HepG2 (cell line): ENCODE measurements around the gene CAMK2D. TPM values are rescaled to one million over a fixed set of nuclear protein-coding genes. Genes with fewer than 3 reads are reported as not detected.

Experiments used
- ASH2L ChIP-seq: fragments of 300-600, 200-600 bp; sonication (generic); IDR thresholded peaks from 2 replicates; pipeline ENCODE4 v1.7.0; 2017; ENCODE audit warnings: low read depth, mild to moderate bottlenecking, moderate library complexity, mixed read lengths, low read length; ENCODE audit not compliant: insufficient read length
- CBX5 ChIP-seq: sonication (generic); formaldehyde crosslinking; IDR thresholded peaks from 2 replicates; pipeline ENCODE4 v1.4.0; 2020; ENCODE audit warnings: missing genetic modification reagents, borderline replicate concordance
- CREM ChIP-seq, 2 experiments: sonication (generic) in 1 of 2; formaldehyde crosslinking in 1 of 2; IDR thresholded peaks; 2 replicates each; pipeline versions ENCODE4 v1.4.0 to v1.6.1; 2016 to 2020; ENCODE audit warnings: antibody characterized with exemption in 1 of 2, mild to moderate bottlenecking in 1 of 2, missing genetic modification reagents in 1 of 2
- FOSL2 ChIP-seq: sonication (generic); formaldehyde crosslinking; IDR thresholded peaks from 2 replicates; pipeline ENCODE4 v1.4.0; 2020; ENCODE audit warnings: missing genetic modification reagents
- HIVEP1 ChIP-seq: sonication (generic); formaldehyde crosslinking; IDR thresholded peaks from 2 replicates; pipeline ENCODE4 v1.4.0; 2020; ENCODE audit warnings: mild to moderate bottlenecking, missing genetic modification reagents
- KAT8 ChIP-seq: IDR thresholded peaks from 2 replicates; pipeline ENCODE4 v1.6.1; 2016; ENCODE audit warnings: missing genetic modification reagents, missing compliant biosample characterization
- KLF13 ChIP-seq: sonication (generic); formaldehyde crosslinking; IDR thresholded peaks from 2 replicates; pipeline ENCODE4 v1.4.0; 2020; ENCODE audit warnings: mild to moderate bottlenecking, missing genetic modification reagents
- RBAK ChIP-seq: sonication (generic); formaldehyde crosslinking; IDR thresholded peaks from 2 replicates; pipeline ENCODE4 v1.5.1; 2020; ENCODE audit warnings: mild to moderate bottlenecking, missing genetic modification reagents
- SPEN ChIP-seq: sonication (generic); formaldehyde crosslinking; IDR thresholded peaks from 2 replicates; pipeline ENCODE4 v1.5.1; 2020; ENCODE audit warnings: low read depth, mild to moderate bottlenecking, missing genetic modification reagents
- ZNF17 ChIP-seq: sonication (generic); formaldehyde crosslinking; IDR thresholded peaks from 2 replicates; pipeline ENCODE4 v1.5.0; 2020; ENCODE audit warnings: mild to moderate bottlenecking, missing genetic modification reagents
- ZNF234 ChIP-seq: sonication (generic); formaldehyde crosslinking; conservative IDR thresholded peaks from 2 replicates; pipeline ENCODE4 v1.5.1; 2020; ENCODE audit warnings: mild to moderate bottlenecking, missing genetic modification reagents
- ZNF253 ChIP-seq: sonication (generic); formaldehyde crosslinking; IDR thresholded peaks from 2 replicates; pipeline ENCODE4 v1.8.0; 2022; ENCODE audit warnings: mild to moderate bottlenecking, missing genetic modification reagents, borderline replicate concordance
- ZNF703 ChIP-seq: sonication (generic); formaldehyde crosslinking; IDR thresholded peaks from 2 replicates; pipeline ENCODE4 v1.5.1; 2020; ENCODE audit warnings: missing genetic modification reagents, mild to moderate bottlenecking, moderate library complexity, borderline replicate concordance
- polyA plus RNA-seq, 8 experiments: library from polyadenylated mRNA; depleted of rRNA in 3 of 8; stranded (reverse) in 7 of 8; unstranded in 1 of 8; fragments of >200 nt; fragmentation: Illumina TruSeq in 4 of 8; extraction: Trizol in 4 of 8; gene quantifications; 2 replicates each; pipeline versions ENCODE4 v1.2.1 to v1.2.3, GENCODE V29; 2011 to 2016; ENCODE audit warnings: low read depth in 4 of 8, missing spikeins in 1 of 8, mixed read lengths in 1 of 8; ENCODE audit not compliant: insufficient read depth in 1 of 8
- total RNA-seq, 5 experiments: library from RNA; depleted of rRNA; stranded (reverse); fragments of >200 nt; fragmentation: Illumina TruSeq; extraction: Trizol; gene quantifications; 2 replicates each; pipeline ENCODE4 v1.2.3, GENCODE V29; 2016; ENCODE audit warnings: low read depth in 1 of 5
- TF ChIP-seq, protein P1 (sequence below): sonication (generic); formaldehyde crosslinking; IDR thresholded peaks from 2 replicates; pipeline ENCODE4 v1.8.1; 2023; ENCODE audit warnings: mild to moderate bottlenecking, missing genetic modification reagents
- TF ChIP-seq, protein P2 (sequence below): sonication (generic); formaldehyde crosslinking; IDR thresholded peaks from 2 replicates; pipeline ENCODE4 v1.8.1; 2022; ENCODE audit warnings: low read depth, mild to moderate bottlenecking, missing genetic modification reagents
- TF ChIP-seq, protein P3 (sequence below): fragments of 450-650 bp; IDR thresholded peaks from 2 replicates; pipeline ENCODE4 v1.6.1; 2016
- TF ChIP-seq, protein P4 (sequence below): sonication (generic); formaldehyde crosslinking; IDR thresholded peaks from 2 replicates; pipeline ENCODE4 v1.4.0; 2020; ENCODE audit warnings: mild to moderate bottlenecking, missing genetic modification reagents

Gene CAMK2D
- total and polyA plus RNA-seq, 2 of the 13 experiments (the other 11 are each of a cell fraction or from before 2014, with no cell fraction given) = 18.0 to 65.4 TPM

DNA sequence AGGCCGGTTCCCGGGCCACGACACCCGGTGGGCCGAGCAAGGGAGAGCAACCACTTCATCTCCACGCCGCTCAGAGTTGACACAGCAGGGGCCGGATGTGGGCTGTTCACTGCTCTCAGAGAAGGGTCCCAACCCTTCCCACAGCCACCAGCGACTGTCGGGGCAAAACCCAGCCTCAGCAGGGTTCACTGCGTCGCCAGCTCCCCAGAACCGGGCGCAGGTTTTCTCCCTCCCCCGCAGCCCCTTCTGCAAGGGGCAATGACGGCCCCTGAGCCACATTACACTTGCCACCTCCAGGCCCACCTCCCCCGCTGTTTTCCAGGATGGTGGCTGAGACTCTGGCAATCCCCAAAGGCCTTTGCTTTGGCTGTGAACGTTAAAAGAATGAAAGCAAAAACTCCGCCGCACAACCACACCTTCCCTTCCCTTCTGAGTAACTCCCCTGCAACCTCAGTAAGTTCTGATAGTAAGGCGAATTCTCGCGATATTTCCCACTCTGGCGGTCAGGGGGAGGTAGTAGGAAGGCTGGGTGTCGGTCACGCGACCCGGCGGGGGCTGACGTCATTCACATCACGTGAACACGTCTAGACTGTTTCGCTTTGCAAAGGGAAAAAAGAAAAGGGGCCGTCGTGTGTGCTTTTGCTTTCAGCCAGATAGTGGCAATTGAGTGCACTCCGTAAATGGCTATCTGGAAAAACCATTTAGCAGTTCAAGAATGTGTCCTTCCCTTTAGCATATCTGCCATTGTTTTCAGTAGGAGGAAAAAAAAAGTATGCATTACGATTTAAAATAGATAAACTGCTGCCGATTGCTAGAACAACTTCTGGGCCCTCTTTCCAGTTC lies 869 bp upstream of the CAMK2D start (continued):
- 0 out of 2 replicates have a peak, but pooled peaks have one; percentile 52 for TF ChIP-seq HIVEP1 (CRISPR knock-in tag)
- TF ChIP-seq SPEN (CRISPR knock-in tag) = peak; percentile 85
- TF ChIP-seq ZNF253 (CRISPR knock-in tag) = no peak
- peak; percentile 94 for TF ChIP-seq CREM (IDR thresholded peaks at IDR 0.05)
- no peak for TF ChIP-seq CREM (CRISPR knock-in tag; IDR thresholded peaks at IDR 0.05)
- TF ChIP-seq ASH2L = peak; percentile 70
- TF ChIP-seq, protein P1, sequence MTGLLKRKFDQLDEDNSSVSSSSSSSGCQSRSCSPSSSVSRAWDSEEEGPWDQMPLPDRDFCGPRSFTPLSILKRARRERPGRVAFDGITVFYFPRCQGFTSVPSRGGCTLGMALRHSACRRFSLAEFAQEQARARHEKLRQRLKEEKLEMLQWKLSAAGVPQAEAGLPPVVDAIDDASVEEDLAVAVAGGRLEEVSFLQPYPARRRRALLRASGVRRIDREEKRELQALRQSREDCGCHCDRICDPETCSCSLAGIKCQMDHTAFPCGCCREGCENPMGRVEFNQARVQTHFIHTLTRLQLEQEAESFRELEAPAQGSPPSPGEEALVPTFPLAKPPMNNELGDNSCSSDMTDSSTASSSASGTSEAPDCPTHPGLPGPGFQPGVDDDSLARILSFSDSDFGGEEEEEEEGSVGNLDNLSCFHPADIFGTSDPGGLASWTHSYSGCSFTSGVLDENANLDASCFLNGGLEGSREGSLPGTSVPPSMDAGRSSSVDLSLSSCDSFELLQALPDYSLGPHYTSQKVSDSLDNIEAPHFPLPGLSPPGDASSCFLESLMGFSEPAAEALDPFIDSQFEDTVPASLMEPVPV = 0 out of 2 replicates have a peak, but pooled peaks have one; percentile 49
- TF ChIP-seq ZNF703 = no peak; the same call in 1 of the 2 replicates
- TF ChIP-seq KAT8 = peak; percentile 89
- TF ChIP-seq, protein P2, sequence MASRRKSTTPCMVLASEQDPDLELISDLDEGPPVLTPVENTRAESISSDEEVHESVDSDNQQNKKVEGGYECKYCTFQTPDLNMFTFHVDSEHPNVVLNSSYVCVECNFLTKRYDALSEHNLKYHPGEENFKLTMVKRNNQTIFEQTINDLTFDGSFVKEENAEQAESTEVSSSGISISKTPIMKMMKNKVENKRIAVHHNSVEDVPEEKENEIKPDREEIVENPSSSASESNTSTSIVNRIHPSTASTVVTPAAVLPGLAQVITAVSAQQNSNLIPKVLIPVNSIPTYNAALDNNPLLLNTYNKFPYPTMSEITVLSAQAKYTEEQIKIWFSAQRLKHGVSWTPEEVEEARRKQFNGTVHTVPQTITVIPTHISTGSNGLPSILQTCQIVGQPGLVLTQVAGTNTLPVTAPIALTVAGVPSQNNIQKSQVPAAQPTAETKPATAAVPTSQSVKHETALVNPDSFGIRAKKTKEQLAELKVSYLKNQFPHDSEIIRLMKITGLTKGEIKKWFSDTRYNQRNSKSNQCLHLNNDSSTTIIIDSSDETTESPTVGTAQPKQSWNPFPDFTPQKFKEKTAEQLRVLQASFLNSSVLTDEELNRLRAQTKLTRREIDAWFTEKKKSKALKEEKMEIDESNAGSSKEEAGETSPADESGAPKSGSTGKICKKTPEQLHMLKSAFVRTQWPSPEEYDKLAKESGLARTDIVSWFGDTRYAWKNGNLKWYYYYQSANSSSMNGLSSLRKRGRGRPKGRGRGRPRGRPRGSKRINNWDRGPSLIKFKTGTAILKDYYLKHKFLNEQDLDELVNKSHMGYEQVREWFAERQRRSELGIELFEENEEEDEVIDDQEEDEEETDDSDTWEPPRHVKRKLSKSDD (CRISPR knock-in tag) = peak; percentile 48; the same call in 1 of the 2 replicates
- TF ChIP-seq, protein P3, sequence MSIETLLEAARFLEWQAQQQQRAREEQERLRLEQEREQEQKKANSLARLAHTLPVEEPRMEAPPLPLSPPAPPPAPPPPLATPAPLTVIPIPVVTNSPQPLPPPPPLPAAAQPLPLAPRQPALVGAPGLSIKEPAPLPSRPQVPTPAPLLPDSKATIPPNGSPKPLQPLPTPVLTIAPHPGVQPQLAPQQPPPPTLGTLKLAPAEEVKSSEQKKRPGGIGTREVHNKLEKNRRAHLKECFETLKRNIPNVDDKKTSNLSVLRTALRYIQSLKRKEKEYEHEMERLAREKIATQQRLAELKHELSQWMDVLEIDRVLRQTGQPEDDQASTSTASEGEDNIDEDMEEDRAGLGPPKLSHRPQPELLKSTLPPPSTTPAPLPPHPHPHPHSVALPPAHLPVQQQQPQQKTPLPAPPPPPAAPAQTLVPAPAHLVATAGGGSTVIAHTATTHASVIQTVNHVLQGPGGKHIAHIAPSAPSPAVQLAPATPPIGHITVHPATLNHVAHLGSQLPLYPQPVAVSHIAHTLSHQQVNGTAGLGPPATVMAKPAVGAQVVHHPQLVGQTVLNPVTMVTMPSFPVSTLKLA = peak; percentile 53; the same call in 1 of the 2 replicates
- TF ChIP-seq KLF13 = no peak
- no peak for TF ChIP-seq RBAK (CRISPR knock-in tag)
- TF ChIP-seq ZNF17 (CRISPR knock-in tag) = no peak
- TF ChIP-seq CBX5 = peak; percentile 21; the same call in 1 of the 2 replicates
- TF ChIP-seq, protein P4, sequence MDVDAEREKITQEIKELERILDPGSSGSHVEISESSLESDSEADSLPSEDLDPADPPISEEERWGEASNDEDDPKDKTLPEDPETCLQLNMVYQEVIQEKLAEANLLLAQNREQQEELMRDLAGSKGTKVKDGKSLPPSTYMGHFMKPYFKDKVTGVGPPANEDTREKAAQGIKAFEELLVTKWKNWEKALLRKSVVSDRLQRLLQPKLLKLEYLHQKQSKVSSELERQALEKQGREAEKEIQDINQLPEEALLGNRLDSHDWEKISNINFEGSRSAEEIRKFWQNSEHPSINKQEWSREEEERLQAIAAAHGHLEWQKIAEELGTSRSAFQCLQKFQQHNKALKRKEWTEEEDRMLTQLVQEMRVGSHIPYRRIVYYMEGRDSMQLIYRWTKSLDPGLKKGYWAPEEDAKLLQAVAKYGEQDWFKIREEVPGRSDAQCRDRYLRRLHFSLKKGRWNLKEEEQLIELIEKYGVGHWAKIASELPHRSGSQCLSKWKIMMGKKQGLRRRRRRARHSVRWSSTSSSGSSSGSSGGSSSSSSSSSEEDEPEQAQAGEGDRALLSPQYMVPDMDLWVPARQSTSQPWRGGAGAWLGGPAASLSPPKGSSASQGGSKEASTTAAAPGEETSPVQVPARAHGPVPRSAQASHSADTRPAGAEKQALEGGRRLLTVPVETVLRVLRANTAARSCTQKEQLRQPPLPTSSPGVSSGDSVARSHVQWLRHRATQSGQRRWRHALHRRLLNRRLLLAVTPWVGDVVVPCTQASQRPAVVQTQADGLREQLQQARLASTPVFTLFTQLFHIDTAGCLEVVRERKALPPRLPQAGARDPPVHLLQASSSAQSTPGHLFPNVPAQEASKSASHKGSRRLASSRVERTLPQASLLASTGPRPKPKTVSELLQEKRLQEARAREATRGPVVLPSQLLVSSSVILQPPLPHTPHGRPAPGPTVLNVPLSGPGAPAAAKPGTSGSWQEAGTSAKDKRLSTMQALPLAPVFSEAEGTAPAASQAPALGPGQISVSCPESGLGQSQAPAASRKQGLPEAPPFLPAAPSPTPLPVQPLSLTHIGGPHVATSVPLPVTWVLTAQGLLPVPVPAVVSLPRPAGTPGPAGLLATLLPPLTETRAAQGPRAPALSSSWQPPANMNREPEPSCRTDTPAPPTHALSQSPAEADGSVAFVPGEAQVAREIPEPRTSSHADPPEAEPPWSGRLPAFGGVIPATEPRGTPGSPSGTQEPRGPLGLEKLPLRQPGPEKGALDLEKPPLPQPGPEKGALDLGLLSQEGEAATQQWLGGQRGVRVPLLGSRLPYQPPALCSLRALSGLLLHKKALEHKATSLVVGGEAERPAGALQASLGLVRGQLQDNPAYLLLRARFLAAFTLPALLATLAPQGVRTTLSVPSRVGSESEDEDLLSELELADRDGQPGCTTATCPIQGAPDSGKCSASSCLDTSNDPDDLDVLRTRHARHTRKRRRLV = peak; percentile 88
- TF ChIP-seq ZNF234 (CRISPR knock-in tag) = no peak
- TF ChIP-seq FOSL2 (CRISPR knock-in tag) = peak; percentile 81
